ENCODE results near the gene MRPS5.
"Not testable (repeated sequence)": the region's sequence is repeated elsewhere in the genome, so short reads cannot be mapped to it uniquely, and the experiment has no call there.

Gene MRPS5

DNA sequence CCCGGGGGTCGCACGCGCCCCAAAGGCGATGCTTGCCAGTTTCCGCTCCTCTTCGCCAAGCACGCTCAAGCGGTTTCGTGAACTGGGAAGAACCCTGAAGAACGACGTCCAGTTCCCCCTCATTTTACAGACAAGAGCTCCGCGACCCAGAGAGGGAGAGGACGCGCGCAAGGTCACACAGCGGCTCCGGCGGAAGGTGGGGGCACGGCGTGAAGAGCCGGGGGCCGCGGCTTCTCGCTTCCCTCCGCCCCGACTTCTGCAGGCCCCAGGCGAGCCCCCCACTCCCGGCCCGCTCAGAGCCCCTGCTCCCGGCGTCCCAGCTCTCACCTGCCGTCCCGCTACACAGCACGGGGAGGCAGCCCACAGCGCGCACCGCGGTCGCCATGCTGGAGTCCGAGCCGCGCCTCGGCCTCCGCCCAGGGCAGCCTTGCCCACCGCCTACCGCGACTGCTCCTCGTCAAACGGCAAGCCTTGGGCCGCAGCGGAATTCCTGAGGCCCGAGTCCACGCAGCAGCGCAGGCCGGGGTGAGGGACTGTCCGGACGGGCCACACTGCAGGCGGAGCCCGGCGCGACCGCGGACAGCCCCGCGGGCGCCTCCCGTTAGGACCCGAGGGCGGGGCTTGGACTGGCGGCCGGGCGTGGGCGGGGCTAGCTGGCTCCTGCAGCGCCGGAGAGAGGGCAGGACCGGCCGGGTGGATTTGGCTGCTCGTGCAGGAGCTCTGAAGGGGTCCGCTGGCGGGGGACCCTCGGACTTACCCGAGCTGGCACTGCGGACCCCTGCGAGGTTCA lies at the start of gene MRPS5:
TSS of gene MRPS5 (minus strand) at position 402 of the 790 bp plus-strand sequence. CDS start at position 385, 17 bp downstream.
- peak; percentile 83 for DNase-seq (ENCODE audit: low read depth)

DNA sequence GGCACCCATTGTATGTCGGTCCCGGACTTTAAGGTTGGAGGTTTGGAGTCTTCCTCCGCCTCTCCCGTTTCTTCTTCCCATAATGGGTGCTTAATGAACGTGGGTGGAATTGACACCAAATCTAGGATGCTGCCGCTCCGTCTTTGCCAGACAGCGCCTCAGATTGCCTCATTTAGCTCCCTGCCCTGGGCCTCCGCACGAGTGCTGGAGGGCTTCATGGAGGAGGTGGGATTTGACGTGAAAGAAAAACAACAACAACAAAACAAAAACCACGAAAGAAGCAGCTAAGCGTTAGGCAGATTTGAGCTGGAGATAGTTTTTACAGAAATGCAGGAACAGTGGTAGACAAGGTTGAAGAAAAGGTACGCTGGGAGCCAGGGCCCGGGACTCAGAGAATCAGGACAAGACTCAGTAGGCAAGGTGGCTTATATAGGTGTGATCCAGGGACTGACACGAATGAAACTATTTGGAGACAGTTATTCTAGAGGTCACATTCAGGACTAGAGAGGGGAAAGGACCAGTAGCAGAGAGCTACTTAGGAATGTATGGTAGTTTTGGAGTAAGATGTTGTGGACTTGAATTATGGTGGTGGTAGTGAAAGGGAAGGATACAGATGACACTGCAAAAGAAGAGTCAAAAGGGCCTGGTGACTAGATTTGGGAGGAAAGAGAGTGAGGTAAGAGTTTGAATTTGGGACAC lies 44.6 kb upstream of the MRPS5 start:
- DNase-seq (ENCODE audit: low read depth): no peak

DNA sequence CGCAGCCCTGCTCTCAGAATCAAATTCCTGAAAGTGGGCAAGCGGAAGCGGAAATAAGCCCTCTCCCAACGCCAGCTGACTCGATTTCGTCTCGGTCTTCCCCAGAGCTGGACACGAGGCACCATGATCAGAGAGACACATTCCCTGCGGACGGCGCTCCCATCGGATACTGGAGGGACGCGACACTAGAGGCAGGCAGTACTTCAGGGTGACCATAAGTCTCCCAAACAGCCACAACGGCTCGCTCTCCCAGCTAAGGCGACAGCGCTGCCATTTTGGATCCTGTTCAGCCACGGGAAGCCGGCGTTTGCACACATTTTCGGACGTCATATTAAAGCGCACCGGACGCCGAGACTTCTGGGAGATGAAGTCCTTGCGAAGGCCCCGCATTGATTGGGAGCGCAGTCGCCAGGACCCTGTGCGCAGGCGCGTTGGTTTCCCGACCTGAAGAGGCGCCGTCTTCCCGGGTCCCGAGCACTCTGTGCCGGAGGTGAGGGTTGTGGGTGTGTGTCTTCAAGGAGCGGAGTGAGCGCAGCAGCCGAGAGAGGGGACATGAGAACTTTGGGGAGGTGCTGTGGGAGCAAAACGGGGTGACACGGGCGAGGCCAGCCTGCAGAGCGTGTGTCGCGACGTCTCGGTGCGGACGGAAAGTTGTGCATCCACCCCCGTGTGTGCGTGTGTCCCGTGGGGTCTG lies 43.9 kb upstream of the MRPS5 start, which contains the start of gene ZNF2:
TSS of gene ZNF2 (plus strand) at position 439 of the 694 bp plus-strand sequence. CDS start 10,418 bp downstream, outside the sequence.
- DNase-seq (ENCODE audit: low read depth): peak; percentile 96

DNA sequence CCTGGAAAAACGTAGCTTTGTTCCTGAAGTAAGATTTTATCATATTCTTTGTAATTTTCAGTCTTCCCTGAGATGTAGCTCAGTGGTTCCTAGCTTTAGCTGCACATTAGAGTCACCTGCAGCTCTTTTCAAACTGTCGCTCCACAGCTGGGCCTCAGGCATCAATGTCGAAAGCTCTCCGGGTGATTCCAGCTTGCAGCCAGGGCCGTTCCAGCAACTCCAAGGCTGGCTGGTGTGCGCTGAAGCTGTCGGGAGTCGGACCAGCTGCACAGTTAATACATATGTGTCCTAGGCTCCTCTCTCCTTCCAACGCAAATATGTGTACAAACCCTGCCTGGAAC lies 43.4 kb upstream of the MRPS5 start:
- no peak for DNase-seq (ENCODE audit: low read depth)

DNA sequence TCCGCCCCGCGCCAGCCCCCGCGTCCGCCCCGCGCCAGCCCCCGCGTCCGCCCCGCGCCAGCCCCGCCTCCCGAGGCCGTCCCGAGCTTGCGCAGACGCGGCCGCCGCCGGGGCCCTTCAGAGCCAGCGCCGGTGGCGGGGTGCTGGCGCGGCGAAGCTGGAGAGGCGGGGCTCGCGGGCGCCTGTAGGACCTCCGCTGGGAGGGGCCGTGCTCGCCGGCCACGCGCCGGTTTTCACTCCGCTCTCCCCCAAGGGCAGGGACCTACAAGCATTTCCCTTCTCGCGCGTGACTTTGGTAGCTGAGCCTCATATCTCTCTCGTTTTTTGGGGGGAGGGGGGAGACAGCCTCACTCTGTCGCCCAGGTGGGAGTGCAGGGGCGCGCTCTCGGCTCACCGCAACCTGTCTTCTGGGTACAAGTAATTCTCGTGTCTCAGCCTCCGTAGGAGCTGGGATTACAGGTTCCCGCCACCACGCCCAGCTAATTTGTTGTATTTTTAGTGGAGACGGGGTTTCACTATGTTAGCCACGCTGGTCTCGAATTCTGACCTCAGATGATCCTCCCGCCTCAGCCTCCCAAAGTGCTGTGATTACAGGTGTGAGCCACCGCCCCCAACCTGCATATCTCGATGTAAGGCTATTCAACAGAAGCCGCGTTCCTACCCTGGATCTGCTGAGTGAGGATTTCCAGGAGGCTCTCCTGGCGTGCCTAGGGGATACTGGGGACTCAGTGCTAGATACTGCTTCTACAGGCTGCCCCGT lies 38.3 kb upstream of the MRPS5 start, which contains the start of gene ZNF514:
TSS of gene ZNF514 (minus strand) at position 159 of the 760 bp plus-strand sequence. CDS start 6,595 bp downstream, outside the sequence.
- peak; percentile 49 for DNase-seq (ENCODE audit: low read depth)

DNA sequence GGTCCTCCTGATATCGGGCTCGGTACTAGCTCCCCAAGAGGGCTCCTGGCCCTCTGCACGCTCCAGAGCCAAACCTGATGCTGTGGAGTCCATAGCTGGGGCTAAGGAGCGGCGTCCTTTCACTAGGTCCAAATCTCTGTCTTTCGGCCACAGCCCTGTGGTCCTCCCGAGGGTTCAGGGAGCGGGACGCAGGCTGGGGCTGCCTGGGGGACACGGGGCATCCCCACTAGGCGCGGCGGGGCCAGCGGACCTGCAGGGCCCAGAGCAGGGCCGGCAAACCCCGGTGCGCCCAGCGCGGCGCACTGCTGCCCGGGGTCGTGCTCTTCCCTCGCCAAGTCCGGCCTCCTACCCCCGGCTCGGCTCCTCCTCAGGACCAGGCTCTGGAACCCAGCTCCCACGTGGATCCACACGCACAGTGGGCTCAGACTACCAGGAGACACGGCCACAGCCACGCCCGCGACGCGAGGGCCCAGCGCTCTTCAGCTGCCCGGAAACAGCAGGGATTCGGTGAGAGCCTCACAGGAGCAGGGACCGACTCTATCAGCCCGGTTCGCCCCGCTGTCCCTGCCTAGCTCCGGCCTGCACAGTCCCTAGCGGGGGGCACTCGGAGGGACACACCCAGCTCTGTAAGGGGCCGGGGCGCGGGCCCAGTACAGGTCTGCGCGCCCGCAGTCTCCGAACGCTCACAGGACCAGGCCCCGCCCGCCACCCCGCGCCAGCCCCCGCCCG lies 37.4 kb upstream of the MRPS5 start:
- DNase-seq (ENCODE audit: low read depth): peak; percentile 4

DNA sequence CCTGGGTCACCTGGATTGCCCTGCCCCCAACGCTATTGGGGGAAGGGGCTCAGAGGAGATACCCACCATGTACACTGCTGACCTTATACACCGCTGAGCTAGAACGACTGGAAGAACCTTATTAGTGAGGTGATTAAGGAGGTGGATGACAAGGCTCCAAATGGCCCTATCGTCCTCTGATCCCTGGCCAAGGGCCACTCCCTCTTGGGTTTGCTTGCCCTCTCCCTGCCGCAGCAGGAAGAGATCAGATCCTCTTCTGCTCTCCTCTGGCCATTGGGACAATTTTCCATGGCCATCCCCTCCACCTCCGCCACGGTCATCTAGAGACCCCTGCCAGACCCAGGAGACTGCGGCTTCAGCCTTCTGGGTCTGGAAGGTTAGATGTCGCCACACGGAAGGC lies 36.8 kb upstream of the MRPS5 start:
- DNase-seq (ENCODE audit: low read depth): no peak

DNA sequence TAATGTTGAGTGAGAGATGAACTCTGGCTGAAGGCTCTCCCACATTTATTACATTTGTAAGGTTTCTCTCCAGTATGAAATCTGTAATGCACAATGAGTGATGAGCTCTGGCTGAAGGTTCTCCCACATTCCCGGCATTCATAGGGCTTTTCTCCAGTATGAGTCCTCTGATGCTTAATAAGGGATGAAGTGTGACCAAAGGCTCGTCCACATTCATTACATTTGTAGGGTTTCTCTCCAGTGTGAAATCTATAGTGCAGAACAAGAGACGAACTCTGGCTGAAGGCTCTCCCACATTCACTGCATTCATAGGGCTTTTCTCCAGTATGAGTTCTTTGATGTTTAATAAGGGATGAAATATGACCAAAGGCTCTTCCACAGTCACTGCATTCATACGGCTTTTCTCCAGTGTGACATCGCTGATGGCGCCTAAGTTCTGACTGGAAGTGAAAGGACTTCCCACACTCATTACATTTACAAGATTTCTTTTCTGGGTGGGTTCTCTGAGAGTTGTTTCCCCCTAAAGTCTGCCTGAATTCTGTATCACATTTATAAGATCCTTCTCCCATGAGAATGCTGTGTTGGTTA lies 27.9 kb upstream of the MRPS5 start:
- DNase-seq (ENCODE audit: low read depth): no peak

DNA sequence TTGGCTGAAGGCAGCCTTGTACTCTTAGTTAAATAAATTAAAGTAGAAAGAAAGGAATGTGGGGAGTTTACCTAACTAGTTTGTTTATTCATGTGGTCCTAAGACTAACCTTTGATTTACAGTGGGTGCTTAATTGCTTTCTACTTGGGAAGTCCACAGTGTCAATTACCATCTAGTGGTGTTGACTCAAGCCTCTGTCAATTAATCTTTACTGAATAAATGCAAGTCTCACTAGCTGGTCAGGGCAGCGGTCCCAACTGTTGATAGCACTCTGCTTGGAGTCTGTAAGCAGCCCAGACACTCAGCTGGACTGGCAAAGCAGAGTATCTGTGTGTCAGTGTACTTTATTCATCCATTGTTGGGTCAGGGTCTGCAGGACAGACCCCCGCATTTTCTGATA lies 22.2 kb upstream of the MRPS5 start:
- no peak for DNase-seq (ENCODE audit: low read depth)

DNA sequence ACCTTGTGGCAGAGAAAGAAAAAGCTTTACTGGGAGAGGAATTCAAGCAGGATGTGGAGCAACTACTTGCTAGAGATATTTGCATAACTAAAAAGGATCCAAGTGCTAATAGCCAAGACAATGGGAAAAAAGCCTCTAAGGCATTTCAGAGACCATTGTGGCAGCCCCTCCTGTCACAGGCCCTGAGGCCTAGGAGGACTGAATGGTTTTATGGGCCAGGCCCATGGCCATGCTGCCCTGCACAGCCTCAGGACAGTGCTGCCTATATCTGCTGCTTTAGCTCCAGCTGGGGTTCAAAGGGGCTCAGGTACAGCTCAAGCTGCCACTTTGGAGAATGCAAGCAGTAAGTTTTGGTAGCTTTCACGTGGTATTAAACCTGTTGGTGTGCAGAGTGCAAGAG lies 17.1 kb upstream of the MRPS5 start:
- DNase-seq (ENCODE audit: low read depth): no peak

DNA sequence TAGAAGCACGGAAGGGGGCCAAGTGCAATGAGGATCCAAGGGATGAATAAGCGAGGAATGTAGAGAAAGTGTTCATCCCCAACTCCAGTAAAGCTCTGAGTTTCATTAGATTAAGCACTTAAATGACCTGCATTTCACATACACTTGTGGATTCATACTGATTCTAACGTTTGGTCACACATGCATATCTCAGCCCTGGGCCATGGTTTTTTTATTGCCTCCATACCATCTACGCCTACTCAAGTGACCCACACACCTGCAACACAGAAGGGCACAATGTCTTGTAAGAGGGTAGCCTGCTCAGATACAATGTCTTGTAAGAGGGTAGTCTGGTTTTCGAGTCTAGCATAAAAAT lies 566 bp upstream of the MRPS5 start:
- no peak for DNase-seq (ENCODE audit: low read depth)

DNA sequence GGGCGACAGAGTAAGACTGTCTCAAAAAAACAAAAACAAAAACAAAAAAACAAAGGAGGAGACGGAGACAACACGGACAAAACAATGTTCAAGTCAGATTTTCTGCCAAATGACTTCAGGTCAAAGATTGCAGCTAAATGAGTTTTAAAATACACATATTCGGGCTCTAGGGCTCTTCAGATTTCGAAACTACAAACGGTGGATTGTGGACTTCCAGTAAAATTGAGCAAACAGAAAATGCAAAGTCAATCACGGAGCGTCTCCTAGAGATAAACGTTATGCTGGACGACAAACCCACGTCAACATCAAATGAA lies 558 bp downstream of the MRPS5 start:
- no peak for DNase-seq (ENCODE audit: low read depth)

DNA sequence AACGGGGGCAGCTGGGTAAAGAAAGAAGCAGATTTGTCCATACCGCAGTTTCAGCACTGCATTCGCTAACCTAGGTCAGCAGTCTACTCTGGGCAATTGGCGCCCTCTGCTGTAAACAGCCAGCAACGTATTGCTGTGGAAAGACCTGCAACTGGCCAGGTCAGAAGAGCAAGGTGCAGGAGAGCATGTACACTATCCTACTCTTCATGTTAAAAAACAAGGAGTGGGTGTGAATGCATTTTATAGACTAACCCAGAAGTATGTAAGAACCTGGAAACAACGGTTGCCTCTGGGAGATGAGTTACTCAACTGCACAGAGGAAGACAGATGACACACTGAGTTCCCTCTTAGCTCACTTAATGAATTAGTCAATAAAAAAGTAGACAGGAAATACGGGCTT lies 6.2 kb downstream of the MRPS5 start:
- peak; percentile 39 for DNase-seq (ENCODE audit: low read depth)

DNA sequence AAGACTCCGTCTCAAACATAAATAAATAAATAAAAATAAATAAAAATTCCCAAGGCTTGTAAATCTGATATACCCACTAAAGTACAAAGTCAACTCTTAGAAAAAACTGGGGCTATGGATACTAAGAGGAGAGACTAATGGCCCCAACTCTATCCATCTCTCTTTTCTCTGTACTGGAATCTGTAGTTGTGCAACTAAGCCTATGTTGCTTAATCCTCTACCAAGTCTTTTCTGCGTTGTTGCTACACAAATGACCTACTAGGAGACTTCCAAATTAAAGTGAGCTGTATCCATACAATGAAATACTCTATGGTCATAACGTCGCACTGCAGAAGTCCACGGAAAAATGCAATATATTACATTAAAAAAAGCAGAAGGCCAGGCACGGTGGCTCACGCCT lies 8.1 kb downstream of the MRPS5 start:
- DNase-seq (ENCODE audit: low read depth): no peak

DNA sequence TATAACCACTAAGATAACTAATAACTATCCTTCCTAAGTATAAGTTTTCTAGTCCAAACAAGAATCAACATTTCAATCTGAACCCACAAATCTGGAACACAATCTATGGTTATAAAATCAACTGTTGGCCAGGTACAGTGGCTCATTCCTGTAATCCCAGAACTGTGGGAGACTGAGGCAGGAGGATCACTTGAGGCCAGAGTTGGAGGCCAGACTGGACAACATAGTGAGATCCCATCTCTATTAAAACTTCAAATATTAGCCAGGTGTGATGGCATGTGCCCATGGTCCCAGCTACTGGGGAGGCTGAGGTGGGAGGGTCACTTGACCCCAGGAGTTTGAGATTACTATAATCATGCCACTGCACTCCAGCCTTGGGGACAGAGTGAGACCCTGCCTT lies 11.2 kb downstream of the MRPS5 start:
- no peak for DNase-seq (ENCODE audit: low read depth)

DNA sequence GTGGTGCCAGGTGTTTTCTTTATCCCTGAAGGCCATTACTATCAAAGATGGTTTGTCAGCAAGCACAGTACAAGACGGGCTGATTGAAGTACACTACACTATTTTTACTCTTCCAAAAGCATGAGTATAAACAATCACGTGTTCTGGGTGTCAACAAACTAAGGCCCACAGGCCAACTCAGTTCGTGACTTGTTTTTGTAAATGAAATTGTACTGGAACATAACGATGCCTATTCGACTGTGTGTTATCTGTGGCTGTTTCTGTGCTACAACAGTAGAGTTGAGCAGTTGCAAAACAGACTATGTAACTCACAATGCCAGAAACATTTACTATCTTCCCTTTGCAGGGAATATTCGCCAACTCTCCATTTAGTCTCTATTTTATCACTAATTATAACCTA lies 12.3 kb downstream of the MRPS5 start:
- DNase-seq (ENCODE audit: low read depth): no peak

DNA sequence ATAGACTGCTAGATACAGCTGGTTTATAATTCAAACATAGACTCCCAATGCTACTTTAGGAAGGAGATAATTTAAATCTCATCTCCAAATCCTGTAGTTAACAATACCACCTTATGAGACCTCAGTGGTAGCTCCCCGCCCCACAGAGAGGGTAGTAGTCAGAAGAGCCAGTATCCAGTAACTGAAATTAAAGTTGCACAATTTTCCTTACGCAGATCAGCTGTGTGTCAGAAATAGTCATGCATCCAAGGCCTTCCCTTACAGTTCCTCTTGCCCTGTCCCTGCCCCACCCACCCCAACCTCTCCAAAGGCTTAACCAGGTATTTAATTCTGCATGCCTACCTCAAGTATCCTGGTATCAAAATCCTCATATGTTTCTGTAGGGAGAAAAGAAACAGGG lies 15.5 kb downstream of the MRPS5 start:
- DNase-seq (ENCODE audit: low read depth): no peak

DNA sequence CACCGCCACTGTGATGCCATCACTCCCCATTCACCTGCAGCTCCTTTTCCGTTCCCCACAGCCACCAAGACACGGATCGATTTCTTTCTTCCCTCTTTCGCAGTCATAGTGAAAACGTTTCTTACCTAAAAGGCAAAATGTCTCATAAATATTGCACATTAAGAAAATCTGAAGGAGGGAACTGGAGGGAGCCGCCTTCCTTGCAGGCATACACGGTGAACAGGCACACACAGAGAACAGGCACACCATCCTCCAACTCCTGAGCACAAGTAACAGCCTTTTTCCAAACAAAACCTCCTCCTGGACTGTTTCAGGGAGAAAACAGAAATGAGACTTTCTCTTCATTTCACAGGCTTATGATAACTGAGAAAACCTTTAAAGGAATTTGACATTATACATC lies 17.0 kb downstream of the MRPS5 start:
- DNase-seq (ENCODE audit: low read depth): no peak

DNA sequence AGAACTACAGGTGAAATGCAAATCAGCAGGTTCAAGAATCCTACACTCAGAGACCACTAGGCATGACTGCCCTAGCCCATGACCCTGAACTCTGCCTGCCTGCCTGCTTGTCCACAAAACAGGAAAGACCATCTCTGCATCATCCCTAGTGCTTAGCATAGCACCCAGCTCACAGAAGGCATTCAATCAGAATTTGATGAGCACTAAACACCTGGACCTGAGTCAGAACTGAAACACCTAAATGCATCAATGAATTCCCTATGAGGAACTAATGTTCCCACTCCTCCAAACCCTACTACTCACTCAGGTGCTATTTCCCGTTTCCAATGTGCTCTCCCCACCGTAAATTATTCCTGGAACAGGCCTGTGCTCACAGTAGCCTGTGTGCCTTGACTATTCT lies 21.7 kb downstream of the MRPS5 start:
- no peak for DNase-seq (ENCODE audit: low read depth)

DNA sequence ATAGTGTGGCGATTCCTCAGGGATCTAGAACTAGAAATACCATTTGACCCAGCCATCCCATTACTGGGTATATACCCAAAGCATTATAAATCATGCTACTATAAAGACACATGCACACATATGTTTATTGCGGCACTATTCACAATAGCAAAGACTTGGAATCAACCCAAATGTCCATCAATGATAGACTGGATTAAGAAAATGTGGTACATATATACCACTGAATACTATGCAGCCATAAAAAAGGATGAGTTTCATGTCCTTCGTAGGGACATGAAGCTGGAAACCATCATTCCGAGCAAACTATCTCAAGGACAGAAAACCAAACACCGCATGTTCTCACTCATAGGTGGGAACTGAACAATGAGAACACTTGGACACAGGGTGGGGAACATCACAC lies 23.3 kb downstream of the MRPS5 start:
- not testable (repeated sequence) for DNase-seq (ENCODE audit: low read depth)

DNA sequence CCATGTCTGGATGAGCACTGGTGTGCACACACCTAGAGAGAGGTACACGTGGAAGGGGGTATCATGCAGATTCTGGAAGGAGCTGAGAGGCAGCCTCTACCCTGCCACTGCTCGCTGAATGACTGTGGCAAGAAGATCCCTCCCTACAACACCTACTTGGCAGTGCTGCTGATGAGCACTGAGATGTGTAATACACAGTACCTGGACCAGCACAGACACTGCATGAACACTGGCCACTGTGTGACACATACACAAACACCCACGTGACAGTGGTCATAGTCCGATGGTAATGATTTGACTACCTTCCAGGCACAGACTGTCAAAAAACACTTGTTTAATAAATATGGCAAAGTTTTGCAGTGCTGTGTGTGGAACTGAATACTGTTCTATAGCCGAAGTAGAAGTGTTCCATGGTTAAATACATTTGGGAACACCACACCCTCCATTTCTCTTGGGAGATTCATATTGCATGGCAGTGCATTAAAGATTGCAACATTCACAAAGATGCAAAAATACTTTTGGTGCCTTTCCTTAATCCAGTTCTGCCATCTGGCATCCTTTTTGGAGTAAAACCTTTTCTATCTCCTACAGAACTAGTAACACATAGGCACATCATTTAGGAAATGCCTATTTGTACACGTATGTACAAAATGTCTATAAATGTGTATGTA lies 29.6 kb downstream of the MRPS5 start:
- DNase-seq (ENCODE audit: low read depth): no peak

All from stimulated activated CD8-positive, alpha-beta memory T cell treated with anti-CD3 and anti-CD28 coated beads, Interleukin-7, amount 100 ng/mL, for 24 hours (primary cell).